ENCODE measurements around the gene SELENOI. TPM values are rescaled to one million over a fixed set of nuclear protein-coding genes. Genes with fewer than 3 reads are reported as not detected.

The SELENOI gene
- total RNA-seq, 1 experiment from 2014 or later = 75.4 TPM

DNA sequence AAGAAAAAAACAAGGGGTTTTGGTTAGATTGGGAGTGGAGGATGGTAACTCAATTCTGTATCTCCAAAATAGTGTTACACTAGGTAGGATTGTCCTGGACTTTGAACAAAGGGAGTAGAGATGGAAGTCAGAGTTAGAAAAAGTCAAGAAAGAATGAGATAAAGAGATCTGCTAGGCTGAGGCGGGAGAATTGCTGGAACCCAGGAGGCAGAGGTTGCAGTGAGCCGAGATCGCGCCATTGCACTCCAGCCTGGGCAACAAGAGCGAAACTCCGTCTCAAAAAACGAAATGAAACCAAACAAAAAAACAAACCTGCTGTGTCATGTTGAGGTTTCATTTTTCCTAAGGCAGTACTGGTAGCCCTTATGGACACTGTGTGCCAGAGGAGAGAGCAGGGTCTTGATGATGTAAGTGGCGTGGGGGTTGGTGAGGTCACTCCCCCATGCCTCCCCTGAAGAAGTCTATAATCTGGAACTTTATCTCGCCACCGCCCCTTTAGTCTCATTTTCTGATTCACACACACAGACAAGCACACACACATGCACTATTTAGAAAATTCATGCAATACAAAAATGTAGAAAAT lies 66.2 kb downstream of the SELENOI start:
- peak; percentile 4 for DNase-seq
- peak overlapping the region; percentile 61 for H3K27ac Mint-ChIP-seq (ENCODE audit: unreplicated experiment)
- H3K36me3 Mint-ChIP-seq (ENCODE audit: insufficient read depth, unreplicated experiment) = peaks cover 5% of the 10 kb centered on the region
- TF ChIP-seq, protein P1, sequence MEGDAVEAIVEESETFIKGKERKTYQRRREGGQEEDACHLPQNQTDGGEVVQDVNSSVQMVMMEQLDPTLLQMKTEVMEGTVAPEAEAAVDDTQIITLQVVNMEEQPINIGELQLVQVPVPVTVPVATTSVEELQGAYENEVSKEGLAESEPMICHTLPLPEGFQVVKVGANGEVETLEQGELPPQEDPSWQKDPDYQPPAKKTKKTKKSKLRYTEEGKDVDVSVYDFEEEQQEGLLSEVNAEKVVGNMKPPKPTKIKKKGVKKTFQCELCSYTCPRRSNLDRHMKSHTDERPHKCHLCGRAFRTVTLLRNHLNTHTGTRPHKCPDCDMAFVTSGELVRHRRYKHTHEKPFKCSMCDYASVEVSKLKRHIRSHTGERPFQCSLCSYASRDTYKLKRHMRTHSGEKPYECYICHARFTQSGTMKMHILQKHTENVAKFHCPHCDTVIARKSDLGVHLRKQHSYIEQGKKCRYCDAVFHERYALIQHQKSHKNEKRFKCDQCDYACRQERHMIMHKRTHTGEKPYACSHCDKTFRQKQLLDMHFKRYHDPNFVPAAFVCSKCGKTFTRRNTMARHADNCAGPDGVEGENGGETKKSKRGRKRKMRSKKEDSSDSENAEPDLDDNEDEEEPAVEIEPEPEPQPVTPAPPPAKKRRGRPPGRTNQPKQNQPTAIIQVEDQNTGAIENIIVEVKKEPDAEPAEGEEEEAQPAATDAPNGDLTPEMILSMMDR (IDR thresholded peaks at IDR 0.05; ENCODE audit: unreplicated experiment) = no peak
- intact Hi-C loops (cut with micrococcal nuclease; ENCODE audit: unreplicated experiment) = no loop called here
- no TSS peak for BruUV-seq (replicated peaks)
- H3K4me3 Mint-ChIP-seq (ENCODE audit: low read depth, unreplicated experiment) = peak overlapping the region; percentile 61
- H3K4me1 Mint-ChIP-seq (ENCODE audit: low read depth, unreplicated experiment) = peaks cover 10% of the 10 kb centered on the region
- no peaks in the 10 kb centered on the region for H3K9me3 Mint-ChIP-seq (ENCODE audit: low read depth, unreplicated experiment)
- peaks cover 13% of the 10 kb centered on the region for H3K27me3 Mint-ChIP-seq (ENCODE audit: unreplicated experiment)
- CTCF ChIA-PET = no interaction called here

DNA sequence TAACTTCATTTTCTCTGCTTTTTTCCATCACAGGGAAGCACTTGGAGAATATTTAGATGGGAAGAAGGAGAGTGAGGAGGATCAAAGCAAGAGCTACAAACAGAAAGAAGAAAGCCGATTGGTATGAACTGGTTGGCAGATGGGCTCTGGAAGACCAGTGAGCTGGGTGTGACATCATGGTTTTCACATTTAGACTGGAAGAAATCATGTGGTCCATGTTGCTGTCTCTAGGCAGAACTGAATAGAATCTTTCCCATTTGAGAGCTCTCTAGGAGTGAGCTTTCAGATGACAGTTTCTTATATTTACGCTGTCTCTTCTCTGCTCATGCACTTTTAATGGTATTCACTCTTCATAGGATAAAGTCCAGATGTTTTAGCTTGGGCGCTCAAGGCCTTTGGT lies 68.4 kb downstream of the SELENOI start:
- Mint-ChIP-seq H3K9me3 (ENCODE audit: low read depth, unreplicated experiment) (no peaks in the 10 kb centered on the region), H3K4me3 (ENCODE audit: low read depth, unreplicated experiment) (no peak overlapping the region), H3K27ac (ENCODE audit: unreplicated experiment) (no peak overlapping the region), H3K27me3 (ENCODE audit: unreplicated experiment) (no peaks in the 10 kb centered on the region), H3K36me3 (ENCODE audit: insufficient read depth, unreplicated experiment) (peaks cover 5% of the 10 kb centered on the region), H3K4me1 (ENCODE audit: low read depth, unreplicated experiment) (peaks cover 10% of the 10 kb centered on the region)
- DNase-seq = no peak
- no TSS peak for BruUV-seq (replicated peaks)
- CTCF ChIA-PET = no interaction called here
- TF ChIP-seq, protein P1 (IDR thresholded peaks at IDR 0.05; ENCODE audit: unreplicated experiment) = no peak
- intact Hi-C loops (cut with micrococcal nuclease; ENCODE audit: unreplicated experiment) = no loop called here

DNA sequence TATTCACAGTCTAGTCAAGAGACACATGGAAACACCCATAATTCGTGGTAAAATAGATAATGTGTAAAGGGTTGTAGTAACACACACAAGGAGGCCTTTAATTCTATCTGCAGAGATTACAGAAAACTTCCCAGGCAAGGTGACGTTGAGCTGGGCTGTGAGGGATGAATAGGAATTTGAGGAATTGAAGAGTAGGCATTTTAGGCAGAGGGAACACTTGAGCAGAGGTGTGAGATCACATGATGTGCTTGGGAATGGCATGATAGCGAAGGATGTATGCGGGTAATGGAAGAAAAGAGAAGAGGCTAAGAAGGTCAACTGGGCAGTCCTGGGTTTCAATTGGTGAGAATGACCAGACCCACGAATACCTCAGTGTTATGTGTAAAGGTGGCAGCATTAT lies 76.0 kb downstream of the SELENOI start:
- no peak overlapping the region for H3K4me3 Mint-ChIP-seq (ENCODE audit: low read depth, unreplicated experiment)
- no TSS peak for BruUV-seq (replicated peaks)
- no peaks in the 10 kb centered on the region for H3K36me3 Mint-ChIP-seq (ENCODE audit: insufficient read depth, unreplicated experiment)
- TF ChIP-seq, protein P1 (IDR thresholded peaks at IDR 0.05; ENCODE audit: unreplicated experiment) = no peak
- H3K4me1 Mint-ChIP-seq (ENCODE audit: low read depth, unreplicated experiment) = no peaks in the 10 kb centered on the region
- no peaks in the 10 kb centered on the region for H3K9me3 Mint-ChIP-seq (ENCODE audit: low read depth, unreplicated experiment)
- intact Hi-C loops (cut with micrococcal nuclease; ENCODE audit: unreplicated experiment) = no loop called here
- no peak overlapping the region for H3K27ac Mint-ChIP-seq (ENCODE audit: unreplicated experiment)
- H3K27me3 Mint-ChIP-seq (ENCODE audit: unreplicated experiment) = no peaks in the 10 kb centered on the region
- DNase-seq = no peak
- CTCF ChIA-PET = no interaction called here

DNA sequence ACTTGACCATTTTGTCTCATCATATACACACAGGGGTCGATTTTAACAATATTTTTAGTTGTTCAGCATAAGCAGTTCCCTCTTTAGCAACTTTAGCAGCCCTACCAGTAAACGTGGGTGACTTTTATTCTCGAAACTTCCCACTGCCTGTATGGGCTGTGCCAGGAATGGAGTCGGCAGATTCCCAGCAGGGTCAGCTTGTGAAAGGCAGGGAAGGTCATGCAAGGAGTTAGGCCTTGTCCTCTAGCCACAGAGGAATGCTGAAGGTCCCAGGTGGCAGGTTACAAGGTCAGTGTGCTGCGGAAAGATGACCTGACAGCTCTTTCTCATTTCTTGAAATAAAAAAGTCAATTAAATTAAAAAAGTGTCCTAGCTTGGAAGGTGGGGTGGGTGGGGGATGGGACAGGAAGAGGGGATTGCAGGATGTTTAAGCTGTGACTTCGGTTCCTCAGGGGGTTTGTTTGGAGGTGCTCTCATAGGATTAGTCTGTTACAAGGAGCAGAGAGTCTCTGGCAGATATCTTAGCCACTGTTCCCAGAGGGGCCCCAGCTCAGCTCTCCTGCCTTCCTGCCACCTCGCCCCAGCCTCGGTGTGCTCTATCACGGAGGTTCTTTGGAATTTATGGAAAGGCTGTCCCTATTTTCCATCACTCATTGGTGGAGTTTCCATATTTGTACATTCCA lies 77.1 kb downstream of the SELENOI start:
- CTCF ChIA-PET = no interaction called here
- Mint-ChIP-seq H3K27me3 (ENCODE audit: unreplicated experiment) (no peaks in the 10 kb centered on the region), H3K27ac (ENCODE audit: unreplicated experiment) (no peak overlapping the region), H3K36me3 (ENCODE audit: insufficient read depth, unreplicated experiment) (no peaks in the 10 kb centered on the region), H3K4me3 (ENCODE audit: low read depth, unreplicated experiment) (no peak overlapping the region), H3K9me3 (ENCODE audit: low read depth, unreplicated experiment) (no peaks in the 10 kb centered on the region), H3K4me1 (ENCODE audit: low read depth, unreplicated experiment) (no peaks in the 10 kb centered on the region)
- no TSS peak for BruUV-seq (replicated peaks)
- DNase-seq = no peak
- intact Hi-C loops (cut with micrococcal nuclease; ENCODE audit: unreplicated experiment) = no loop called here
- TF ChIP-seq, protein P1 (IDR thresholded peaks at IDR 0.05; ENCODE audit: unreplicated experiment) = no peak

Data from Calu3 (cell line).